ENCODE measurements around the gene HAX1.
"Not testable (repeated sequence)": the region's sequence is repeated elsewhere in the genome, so short reads cannot be mapped to it uniquely, and the experiment has no call there.

The HAX1 gene

DNA sequence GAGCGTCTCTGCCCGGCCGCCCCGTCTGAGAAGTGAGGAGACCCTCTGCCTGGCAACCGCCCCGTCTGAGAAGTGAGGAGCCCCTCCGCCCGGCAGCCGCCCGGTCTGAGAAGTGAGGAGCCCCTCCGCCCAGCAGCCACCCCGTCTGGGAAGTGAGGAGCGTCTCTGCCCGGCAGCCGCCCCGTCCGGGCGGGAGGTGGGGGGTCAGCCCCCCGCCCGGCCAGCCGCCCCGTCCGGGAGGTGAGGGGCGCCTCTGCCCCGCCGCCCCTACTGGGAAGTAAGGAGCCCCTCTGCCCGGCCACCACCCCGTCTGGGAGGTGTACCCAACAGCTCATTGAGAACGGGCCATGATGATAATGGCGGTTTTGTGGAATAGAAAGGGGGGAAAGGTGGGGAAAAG lies 15.2 kb downstream of the HAX1 start:
- not testable (repeated sequence) for DNase-seq (ENCODE audit: low read depth)

DNA sequence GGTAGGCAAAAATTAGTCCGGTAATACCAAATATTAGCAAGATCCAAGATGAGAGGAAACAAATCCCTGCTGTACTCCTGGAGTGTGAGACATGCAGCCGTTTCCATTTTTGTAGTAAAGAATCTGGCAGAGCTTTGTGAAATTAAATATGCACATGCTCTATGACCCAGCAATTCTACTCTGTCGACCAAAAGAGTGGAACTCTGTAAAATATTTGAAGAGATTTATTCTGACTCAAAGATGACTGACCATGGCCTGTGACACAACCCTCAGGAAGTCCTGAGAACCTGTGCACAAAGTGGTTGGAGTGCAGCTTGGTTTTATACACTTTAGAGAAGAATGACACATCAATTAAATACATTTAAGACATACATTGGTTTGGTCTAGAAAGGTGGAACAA lies 16.2 kb downstream of the HAX1 start:
- no peak for DNase-seq (ENCODE audit: low read depth)

DNA sequence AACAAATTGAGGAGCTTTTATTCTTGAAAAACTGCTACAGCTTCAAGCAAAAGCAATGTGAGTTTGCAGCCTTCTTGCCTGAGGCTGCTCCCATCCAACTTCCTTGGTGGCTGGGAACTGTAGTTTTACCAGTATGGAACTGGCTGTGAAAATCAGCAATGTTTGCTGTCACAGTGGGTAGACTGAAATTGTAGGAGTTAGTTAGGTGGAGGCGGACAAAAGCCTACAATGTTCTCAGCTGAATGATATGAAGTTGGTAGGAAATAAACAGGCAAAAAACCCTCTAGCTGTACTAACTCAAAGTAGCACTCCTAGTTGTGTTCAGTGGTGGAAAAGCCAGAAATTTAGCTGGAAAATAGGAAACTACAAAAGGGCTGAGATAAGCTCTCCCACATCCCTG lies 18.5 kb downstream of the HAX1 start:
- DNase-seq (ENCODE audit: low read depth) = no peak

DNA sequence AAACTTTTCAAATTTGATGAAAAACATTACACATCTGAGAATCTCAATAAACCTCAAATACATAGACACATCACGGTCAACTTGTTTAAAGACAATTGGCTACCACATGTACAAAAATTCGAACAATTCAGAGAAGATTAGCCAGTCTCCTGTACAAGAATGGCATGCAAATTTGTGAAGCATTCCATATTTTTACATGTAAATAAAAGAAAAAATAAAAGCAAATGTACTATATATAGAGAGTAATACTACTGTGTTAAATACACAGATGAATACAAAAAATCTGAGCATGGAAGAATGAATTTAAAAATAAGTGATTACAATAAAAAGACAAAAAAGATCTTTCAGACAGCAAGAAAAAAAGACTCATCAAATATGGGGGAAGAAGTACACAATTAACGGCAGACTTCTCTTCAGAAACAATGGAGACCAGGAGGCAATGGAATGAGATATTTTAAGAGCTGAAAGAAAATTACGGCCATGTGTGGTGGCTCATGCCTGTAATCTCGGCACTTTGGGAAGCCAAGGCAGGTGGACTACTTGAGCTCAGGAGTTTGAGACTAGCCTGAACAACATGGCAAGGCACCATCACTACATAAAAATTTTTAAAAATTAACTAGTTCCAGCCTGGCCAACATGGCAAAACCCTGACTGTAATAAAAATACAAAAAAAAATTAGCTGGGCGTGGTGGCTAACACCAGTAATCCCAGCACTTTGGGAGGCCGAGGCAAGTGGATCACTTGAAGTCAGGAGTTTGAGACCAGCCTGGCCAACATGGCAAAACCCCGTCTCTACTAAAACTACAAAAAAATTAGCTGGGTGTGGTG lies 23.2 kb downstream of the HAX1 start:
- DNase-seq (ENCODE audit: low read depth) = no peak

DNA sequence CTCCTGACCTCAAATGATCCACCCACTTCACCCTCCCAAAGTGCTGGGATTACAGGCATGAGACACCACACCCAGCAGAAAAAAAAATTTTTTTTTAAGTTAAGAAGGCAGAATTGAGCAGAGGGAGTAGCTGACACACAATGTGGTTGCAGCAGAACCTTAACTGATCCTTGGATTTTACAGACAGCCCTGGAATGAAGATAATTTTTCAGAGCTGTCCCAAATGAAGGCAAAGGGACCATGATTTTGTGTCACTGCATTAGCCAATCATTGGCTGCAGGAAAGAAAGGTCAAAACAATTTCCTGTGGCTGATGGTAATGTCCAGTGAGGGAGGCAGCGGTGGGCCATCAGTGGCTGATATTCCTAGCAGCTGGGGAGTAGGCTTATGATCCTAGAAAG lies 29.2 kb downstream of the HAX1 start:
- DNase-seq (ENCODE audit: low read depth) = no peak

GRCh38 chr1:154304664-154305337 lies 32.4 kb downstream of the HAX1 start:
- DNase-seq (ENCODE audit: low read depth) = no peak

DNA sequence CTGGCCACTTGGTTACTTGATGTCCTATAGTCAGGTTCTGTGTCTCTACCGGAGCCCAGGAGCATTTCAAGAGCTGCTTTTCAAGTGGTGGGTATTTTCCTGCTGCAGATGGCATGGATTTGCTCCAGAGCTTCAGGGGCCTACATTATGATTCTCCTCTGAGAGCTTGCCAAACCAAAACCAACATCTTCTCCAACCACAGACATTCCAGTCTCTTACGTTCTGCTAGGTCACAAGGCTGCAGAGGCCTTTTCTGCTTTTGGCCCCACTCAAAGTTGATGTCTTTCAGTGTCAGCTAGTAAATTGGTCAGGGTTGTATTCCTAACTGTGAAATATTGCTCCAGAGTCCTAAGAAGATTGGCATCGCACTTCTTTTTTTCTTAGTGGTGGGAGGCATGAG lies 33.7 kb downstream of the HAX1 start:
- DNase-seq (ENCODE audit: low read depth) = no peak

DNA sequence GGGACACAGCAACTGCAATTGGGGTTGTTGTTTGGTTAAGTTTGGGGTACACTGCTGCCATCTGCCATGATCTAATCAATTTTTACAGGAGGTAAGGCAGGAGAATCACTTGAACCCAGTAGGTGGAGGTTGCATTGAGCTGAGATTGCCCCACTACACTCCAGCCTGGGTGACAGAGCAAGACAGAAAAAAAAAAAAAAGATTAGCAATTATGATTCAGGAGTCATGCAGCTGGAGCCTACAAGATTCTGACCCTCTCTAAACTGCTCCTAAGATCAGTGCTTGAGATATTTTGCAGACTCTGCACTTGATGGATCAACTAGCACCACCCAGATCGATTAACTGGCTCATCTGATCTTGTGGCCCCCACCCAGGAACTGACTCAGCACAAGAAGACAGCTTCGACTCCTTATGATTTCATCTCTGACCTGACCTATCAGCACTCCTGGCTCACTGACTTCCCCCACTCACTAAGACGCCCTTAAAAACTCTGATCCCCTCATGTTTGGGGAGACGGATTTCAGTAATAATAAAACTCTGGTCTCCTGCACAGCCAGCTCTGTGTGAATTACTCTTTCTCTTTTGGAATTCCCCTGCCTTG lies 35.3 kb downstream of the HAX1 start:
- not testable (repeated sequence) for DNase-seq (ENCODE audit: low read depth)

GRCh38 chr1:154309136-154309535 lies 36.7 kb downstream of the HAX1 start:
- DNase-seq (ENCODE audit: low read depth) = not testable (repeated sequence)

DNA sequence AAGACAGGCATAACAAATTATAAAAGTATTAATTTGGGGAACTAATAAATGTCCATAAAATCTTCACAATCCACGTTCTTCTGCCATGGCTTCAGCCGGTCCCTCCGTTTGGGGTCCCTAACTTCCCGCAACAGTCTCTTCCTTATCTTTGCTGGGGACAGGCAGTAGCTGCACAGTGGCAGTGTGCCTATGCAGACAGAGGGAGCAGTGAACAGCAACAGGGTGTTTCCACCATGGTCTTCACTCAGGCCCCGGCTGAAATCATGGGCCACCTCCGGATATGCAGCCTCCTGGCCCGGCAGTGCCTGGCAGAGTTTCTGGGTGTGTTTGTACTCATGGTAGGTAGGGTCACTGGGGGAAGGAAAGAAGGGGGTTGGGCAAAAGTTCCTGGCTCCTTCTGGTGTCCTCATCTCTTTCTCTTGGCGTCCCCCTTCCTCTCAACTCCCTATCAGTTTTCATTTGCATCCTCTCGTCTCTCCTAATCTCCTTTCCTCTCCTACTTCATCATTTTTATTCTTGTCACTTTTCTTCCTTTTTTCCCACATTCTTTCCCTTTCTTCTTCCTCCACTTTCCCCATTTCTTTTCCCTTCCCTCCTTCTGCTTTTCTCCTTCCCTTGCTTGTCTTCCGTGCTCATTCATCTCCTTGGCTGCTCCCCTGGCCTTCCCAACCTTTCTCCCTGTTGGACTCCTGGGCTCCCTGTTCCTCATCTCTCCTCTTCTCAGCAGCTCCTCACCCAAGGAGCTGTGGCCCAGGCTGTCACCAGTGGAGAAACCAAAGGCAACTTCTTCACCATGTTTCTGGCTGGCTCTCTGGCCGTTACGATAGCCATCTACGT lies 40.0 kb downstream of the HAX1 start:
- not testable (repeated sequence) for DNase-seq (ENCODE audit: low read depth)

DNA sequence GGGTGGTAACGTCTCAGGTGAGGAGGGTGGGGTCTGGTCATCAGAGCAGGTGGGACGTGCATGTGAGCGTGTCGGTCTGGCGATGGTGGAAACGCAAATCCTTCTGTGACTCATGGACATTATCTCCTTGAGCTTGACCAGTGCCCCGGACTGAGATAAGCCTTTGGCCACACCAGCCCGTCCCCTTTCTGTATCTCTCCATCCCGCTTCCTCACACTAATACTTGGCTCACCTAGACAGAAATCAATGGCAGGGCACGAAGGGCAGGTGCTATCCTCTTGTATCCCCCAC lies 40.6 kb downstream of the HAX1 start:
- DNase-seq (ENCODE audit: low read depth) = no peak

- not testable (repeated sequence) for DNase-seq (ENCODE audit: low read depth)
Observed at GRCh38 chr1:154314226-154314625, 41.8 kb downstream of the HAX1 start.

DNA sequence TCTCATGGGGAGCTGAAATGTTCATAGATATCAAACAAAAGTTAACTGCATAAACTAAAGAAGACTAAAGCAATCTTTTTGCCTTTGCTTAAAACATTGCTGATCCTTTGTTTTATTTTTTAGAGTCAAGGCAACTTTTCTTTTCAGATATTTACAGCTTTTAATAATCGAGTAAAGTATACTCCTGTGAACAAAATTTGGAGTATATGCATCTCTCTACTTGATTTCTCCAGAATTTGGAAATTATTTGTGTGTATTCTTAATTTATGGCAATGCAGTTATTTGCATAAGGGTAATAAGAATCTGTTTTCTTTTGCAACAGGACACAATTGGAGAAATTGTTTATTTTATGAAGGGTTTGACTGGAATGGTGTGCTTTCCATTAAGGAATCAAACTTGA lies 44.3 kb downstream of the HAX1 start:
- no peak for DNase-seq (ENCODE audit: low read depth)

DNA sequence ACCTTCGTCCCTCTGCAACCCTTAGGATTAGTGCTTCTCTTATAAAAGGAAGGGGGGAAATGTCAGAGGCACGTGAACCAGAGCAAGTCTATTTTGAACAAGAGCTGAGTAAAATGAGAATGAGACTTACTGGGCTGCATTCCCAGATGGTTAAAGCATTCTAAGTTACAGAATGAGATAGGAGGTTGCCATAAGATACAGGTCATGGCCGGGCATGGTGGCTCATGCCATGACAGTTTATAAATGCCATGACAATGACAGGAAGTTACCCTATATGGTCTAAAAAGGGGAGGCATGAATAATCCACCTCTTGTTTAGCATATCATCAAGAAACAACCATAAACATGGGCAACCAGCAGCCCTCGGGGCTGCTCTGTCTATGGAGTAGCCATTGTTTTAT lies 46.0 kb downstream of the HAX1 start:
- no peak for DNase-seq (ENCODE audit: low read depth)

DNA sequence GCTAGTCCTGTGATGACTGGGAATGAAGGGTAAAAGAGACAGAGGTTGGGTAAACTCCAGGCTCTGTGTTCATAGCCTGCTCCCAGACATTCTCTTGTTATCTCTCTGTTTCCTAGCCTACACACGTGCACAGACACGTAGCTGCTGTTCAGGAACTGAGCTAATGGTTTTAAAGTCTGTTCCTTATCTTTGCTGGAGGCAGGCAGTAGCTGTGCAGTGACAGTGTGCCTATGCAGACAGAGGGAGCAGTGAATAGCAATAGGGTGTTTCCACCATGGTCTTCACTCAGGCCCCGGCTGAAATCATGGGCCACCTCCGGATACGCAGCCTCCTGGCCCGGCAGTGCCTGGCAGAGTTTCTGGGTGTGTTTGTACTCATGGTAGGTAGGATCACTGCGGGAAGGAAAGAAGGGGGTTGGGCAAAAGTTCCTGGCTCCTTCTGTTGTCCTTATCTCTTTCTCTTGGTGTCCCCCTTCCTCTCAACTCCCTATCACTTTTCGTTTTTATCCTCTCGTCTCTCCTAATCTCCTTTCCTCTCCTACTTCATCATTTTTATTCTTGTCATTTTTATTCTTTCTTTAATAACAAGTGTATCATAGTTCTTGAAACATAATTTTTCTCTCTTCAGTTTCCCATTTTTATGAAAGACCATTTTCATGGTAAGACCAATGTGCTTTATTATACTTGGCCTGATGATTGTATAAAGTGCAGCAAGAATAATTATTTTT lies 48.6 kb downstream of the HAX1 start, which contains the start of gene AQP10:
Gene AQP10 (plus strand): TSS at position 212 of the 727 bp plus-strand sequence. CDS start 63 bp downstream, at position 275.
- DNase-seq (ENCODE audit: low read depth) = no peak

GRCh38 chr1:154321609-154321934 lies 49.1 kb downstream of the HAX1 start:
- DNase-seq (ENCODE audit: low read depth) = not testable (repeated sequence)

DNA sequence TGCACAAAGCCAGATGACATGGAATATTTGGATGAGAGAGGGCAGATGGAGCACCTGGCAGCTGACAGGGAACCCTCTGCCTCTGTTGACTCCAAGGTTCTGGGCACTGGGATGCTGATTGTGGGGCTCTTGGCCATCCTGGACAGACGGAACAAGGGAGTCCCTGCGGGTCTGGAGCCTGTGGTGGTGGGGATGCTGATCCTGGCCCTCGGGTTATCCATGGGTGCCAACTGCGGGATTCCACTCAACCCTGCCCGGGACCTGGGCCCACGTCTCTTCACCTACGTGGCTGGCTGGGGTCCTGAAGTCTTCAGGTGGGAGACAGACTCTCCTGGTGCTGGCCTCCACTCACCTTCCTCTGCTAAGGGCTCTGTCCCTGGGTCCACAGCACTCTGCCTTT lies 51.1 kb downstream of the HAX1 start:
- DNase-seq (ENCODE audit: low read depth) = no peak

DNA sequence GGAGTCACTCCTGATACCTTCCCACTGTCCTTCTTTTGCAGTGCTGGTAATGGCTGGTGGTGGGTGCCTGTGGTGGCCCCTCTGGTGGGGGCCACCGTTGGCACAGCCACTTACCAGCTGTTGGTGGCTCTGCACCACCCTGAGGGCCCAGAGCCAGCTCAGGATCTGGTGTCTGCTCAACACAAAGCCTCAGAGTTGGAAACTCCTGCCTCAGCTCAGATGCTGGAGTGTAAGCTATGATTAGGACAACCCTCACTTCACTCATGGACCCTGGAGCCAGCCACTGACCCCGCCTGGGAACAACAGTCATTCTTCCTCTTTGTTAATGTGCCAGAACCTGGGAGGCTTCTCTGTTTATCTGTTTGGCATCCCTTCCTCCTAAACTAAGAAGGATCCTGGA lies 51.8 kb downstream of the HAX1 start:
- no peak for DNase-seq (ENCODE audit: low read depth)

GRCh38 chr1:154324669-154325582 lies 52.5 kb downstream of the HAX1 start, which contains the start of gene ATP8B2:
Gene ATP8B2, plus strand, starts transcription at chr1:154325525. Its CDS starts 2,617 bp downstream, at chr1:154328142.
- DNase-seq (ENCODE audit: low read depth) = peak; percentile 47

Data from HS-27A (cell line).